ENCODE measurements around the gene ATP8A1. TPM values are rescaled to one million over a fixed set of nuclear protein-coding genes. Genes with fewer than 3 reads are reported as not detected.

ATP8A1 gene
- total and polyA plus RNA-seq, 4 donors, result 0.65 to 15.9 (median 5.9) TPM

DNA sequence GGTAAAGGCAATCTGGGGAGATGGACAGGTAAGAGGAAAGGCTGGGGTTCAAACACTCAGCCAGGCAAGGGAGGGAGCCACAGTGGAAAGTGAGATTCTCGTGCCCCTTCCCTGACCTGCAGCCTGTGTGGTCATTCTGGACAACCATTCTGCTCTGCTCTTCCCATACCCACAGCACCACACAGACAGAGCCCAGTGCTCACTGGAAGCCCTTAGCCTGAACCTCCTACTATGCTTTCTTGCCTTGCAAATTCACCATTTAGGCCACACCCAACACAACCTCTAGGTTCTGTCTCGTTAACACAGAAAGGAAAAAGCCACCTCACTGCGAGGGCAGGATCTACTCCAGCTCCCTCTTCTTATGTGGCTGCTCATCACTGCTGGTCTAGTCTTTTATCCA lies 166.9 kb downstream of the ATP8A1 start:
- Histone ChIP-seq H3K27me3 (ENCODE audit: control insufficient read depth in 4 of 4, insufficient read depth in 4 of 4, low read length in 3 of 4) (no peaks in the 10 kb centered on the region), H3K27ac (ENCODE audit: low read depth in 1 of 2, low read length in 2 of 2) (no peak overlapping the region), H3K9me3 (ENCODE audit: control insufficient read depth in 4 of 4, low read length in 3 of 4) (no peaks in the 10 kb centered on the region), H3K4me1 (ENCODE audit: control insufficient read depth in 4 of 4, insufficient read depth in 4 of 4, low read length in 3 of 4) (no peaks in the 10 kb centered on the region), H3K9ac (ENCODE audit: low read depth in 1 of 2, low read length in 2 of 2) (no peak overlapping the region), H3K36me3 (ENCODE audit: control insufficient read depth in 4 of 4, insufficient read depth in 3 of 4, low read depth in 1 of 4, low read length in 3 of 4) (no peaks in the 10 kb centered on the region), H3K4me3 (ENCODE audit: low read depth in 1 of 3, low read length in 3 of 3) (no peak overlapping the region)
- TF ChIP-seq FOXA1 (IDR thresholded peaks at IDR 0.05) (no peak), SP1 (IDR thresholded peaks at IDR 0.05) (no peak), EGR1 (IDR thresholded peaks at IDR 0.05; ENCODE audit: low read depth in 2 of 2) (no peak), NR2F2 (IDR thresholded peaks at IDR 0.05) (no peak), HNF4A (conservative IDR thresholded peaks at IDR 0.05) (no peak), RAD21 (IDR thresholded peaks at IDR 0.05) (no peak), FOXA2 (IDR thresholded peaks at IDR 0.05) (no peak), RXRA (IDR thresholded peaks at IDR 0.05) (no peak), JUND (IDR thresholded peaks at IDR 0.05) (no peak), GABPA (IDR thresholded peaks at IDR 0.05 in 1 of 2, conservative IDR thresholded peaks at IDR 0.05 in 1 of 2) (no peak), YY1 (IDR thresholded peaks at IDR 0.05) (no peak), TAF1 (conservative IDR thresholded peaks at IDR 0.05) (no peak), HNF4G (IDR thresholded peaks at IDR 0.05) (no peak)
- TF ChIP-seq, protein P1, sequence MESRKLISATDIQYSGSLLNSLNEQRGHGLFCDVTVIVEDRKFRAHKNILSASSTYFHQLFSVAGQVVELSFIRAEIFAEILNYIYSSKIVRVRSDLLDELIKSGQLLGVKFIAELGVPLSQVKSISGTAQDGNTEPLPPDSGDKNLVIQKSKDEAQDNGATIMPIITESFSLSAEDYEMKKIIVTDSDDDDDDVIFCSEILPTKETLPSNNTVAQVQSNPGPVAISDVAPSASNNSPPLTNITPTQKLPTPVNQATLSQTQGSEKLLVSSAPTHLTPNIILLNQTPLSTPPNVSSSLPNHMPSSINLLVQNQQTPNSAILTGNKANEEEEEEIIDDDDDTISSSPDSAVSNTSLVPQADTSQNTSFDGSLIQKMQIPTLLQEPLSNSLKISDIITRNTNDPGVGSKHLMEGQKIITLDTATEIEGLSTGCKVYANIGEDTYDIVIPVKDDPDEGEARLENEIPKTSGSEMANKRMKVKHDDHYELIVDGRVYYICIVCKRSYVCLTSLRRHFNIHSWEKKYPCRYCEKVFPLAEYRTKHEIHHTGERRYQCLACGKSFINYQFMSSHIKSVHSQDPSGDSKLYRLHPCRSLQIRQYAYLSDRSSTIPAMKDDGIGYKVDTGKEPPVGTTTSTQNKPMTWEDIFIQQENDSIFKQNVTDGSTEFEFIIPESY (IDR thresholded peaks at IDR 0.05), result no peak
- TF ChIP-seq, protein P2, sequence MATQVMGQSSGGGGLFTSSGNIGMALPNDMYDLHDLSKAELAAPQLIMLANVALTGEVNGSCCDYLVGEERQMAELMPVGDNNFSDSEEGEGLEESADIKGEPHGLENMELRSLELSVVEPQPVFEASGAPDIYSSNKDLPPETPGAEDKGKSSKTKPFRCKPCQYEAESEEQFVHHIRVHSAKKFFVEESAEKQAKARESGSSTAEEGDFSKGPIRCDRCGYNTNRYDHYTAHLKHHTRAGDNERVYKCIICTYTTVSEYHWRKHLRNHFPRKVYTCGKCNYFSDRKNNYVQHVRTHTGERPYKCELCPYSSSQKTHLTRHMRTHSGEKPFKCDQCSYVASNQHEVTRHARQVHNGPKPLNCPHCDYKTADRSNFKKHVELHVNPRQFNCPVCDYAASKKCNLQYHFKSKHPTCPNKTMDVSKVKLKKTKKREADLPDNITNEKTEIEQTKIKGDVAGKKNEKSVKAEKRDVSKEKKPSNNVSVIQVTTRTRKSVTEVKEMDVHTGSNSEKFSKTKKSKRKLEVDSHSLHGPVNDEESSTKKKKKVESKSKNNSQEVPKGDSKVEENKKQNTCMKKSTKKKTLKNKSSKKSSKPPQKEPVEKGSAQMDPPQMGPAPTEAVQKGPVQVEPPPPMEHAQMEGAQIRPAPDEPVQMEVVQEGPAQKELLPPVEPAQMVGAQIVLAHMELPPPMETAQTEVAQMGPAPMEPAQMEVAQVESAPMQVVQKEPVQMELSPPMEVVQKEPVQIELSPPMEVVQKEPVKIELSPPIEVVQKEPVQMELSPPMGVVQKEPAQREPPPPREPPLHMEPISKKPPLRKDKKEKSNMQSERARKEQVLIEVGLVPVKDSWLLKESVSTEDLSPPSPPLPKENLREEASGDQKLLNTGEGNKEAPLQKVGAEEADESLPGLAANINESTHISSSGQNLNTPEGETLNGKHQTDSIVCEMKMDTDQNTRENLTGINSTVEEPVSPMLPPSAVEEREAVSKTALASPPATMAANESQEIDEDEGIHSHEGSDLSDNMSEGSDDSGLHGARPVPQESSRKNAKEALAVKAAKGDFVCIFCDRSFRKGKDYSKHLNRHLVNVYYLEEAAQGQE (IDR thresholded peaks at IDR 0.05), result no peak
- TF ChIP-seq, protein P3, sequence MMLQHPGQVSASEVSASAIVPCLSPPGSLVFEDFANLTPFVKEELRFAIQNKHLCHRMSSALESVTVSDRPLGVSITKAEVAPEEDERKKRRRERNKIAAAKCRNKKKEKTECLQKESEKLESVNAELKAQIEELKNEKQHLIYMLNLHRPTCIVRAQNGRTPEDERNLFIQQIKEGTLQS (IDR thresholded peaks at IDR 0.05), result no peak
- TF ChIP-seq, protein P4, sequence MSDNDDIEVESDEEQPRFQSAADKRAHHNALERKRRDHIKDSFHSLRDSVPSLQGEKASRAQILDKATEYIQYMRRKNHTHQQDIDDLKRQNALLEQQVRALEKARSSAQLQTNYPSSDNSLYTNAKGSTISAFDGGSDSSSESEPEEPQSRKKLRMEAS (IDR thresholded peaks at IDR 0.05), result no peak
- TF ChIP-seq, protein P5, sequence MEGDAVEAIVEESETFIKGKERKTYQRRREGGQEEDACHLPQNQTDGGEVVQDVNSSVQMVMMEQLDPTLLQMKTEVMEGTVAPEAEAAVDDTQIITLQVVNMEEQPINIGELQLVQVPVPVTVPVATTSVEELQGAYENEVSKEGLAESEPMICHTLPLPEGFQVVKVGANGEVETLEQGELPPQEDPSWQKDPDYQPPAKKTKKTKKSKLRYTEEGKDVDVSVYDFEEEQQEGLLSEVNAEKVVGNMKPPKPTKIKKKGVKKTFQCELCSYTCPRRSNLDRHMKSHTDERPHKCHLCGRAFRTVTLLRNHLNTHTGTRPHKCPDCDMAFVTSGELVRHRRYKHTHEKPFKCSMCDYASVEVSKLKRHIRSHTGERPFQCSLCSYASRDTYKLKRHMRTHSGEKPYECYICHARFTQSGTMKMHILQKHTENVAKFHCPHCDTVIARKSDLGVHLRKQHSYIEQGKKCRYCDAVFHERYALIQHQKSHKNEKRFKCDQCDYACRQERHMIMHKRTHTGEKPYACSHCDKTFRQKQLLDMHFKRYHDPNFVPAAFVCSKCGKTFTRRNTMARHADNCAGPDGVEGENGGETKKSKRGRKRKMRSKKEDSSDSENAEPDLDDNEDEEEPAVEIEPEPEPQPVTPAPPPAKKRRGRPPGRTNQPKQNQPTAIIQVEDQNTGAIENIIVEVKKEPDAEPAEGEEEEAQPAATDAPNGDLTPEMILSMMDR (IDR thresholded peaks at IDR 0.05; ENCODE audit: low read depth, low read length, missing input control), result no peak
- DNase-seq (ENCODE audit: low spot score), result no peak
- 92% methylated on average over 3 of the region's 3 CpGs for WGBS
